Activated B cell treated with CpG ODN at 0.5 μM for 24 hours (primary cell): ENCODE data around the gene TCF12. TPM values are rescaled to one million over a fixed set of nuclear protein-coding genes. Genes with fewer than 3 reads are reported as not detected.

Source experiments
- ATAC-seq: fragments of 200-7000 bp; cut with Tn5 transposase; one replicate; pipeline ENCODE4 v1.10.0; 2021; ENCODE audit warnings: low read depth, mild to moderate bottlenecking, moderate library complexity
- CTCF ChIA-PET: fragments of 350-600 bp; sonication (Branson Sonifier 250); formaldehyde crosslinking; loops from one replicate; lab custom pipeline; 2021; ENCODE audit warnings: antibody characterized with exemption; lab: Charles Lee
- POLR2A ChIA-PET: fragments of 350-600 bp; sonication (Branson Sonifier 250); formaldehyde crosslinking; loops from one replicate; lab custom pipeline; 2021; ENCODE audit warnings: antibody characterized with exemption; lab: Charles Lee
- DNase-seq: peaks from one replicate; pipeline ENCODE4 v3.0.0; 2022
- H3K27ac Mint-ChIP-seq: one replicate; pipeline ENCODE4 v1.8.0; 2020; ENCODE audit warnings: mixed read lengths
- H3K27me3 Mint-ChIP-seq: one replicate; pipeline ENCODE4 v1.8.0; 2021; ENCODE audit warnings: mixed read lengths
- H3K36me3 Mint-ChIP-seq: one replicate; pipeline ENCODE4 v1.8.0; 2021; ENCODE audit warnings: low read depth, mixed read lengths
- H3K4me1 Mint-ChIP-seq: one replicate; pipeline ENCODE4 v1.8.0; 2021; ENCODE audit warnings: mixed read lengths
- H3K4me3 Mint-ChIP-seq: one replicate; pipeline ENCODE4 v1.8.0; 2020; ENCODE audit warnings: mild to moderate bottlenecking, mixed read lengths
- H3K9me3 Mint-ChIP-seq: one replicate; pipeline ENCODE4 v1.8.0; 2020; ENCODE audit warnings: mixed read lengths
- CTCF ChIP-seq: fragments of 200-600 bp; IDR thresholded peaks from one replicate; pipeline ENCODE4 v1.8.0; 2022; ENCODE audit warnings: antibody characterized with exemption, mild to moderate bottlenecking
- intact Hi-C: fragments of 100-400 bp; cut with micrococcal nuclease; formaldehyde crosslinking; loops from one replicate; pipeline ENCODE4 v1.15.1; 2024
- total RNA-seq: library from RNA; stranded (reverse); gene quantifications from 2 replicates; pipeline ENCODE4 v1.2.3, GENCODE V29; 2022

The TCF12 gene
- total RNA-seq, 1 donor from 2014 or later: 119 TPM

- POLR2A ChIA-PET: no interaction called here
- Mint-ChIP-seq H3K27me3 (no peaks in the 10 kb centered on the region), H3K4me3 (no peak overlapping the region), H3K36me3 (peaks cover 50% of the 10 kb centered on the region), H3K27ac (no peak overlapping the region), H3K4me1 (peaks cover 2% of the 10 kb centered on the region), H3K9me3 (no peaks in the 10 kb centered on the region)
- intact Hi-C loops: no loop called here
- TF ChIP-seq CTCF: no peak
- ATAC-seq (no peak), DNase-seq (no peak)
- CTCF ChIA-PET: no interaction called here
Measured at GRCh38 chr15:57190208-57190607, 271.8 kb downstream of the TCF12 start.

- TF ChIP-seq CTCF: no peak
- Mint-ChIP-seq H3K4me3 (no peak overlapping the region), H3K4me1 (peaks cover 2% of the 10 kb centered on the region), H3K9me3 (no peaks in the 10 kb centered on the region), H3K27me3 (no peaks in the 10 kb centered on the region), H3K27ac (no peak overlapping the region), H3K36me3 (peaks cover 48% of the 10 kb centered on the region)
- ChIA-PET CTCF (interaction anchor here (1.5 kb wide), 1 partner anchor 113 kb away, joined by 3 read pairs; no protein-coding TSS in a partner anchor), POLR2A (no interaction called here)
- ATAC-seq (no peak), DNase-seq (no peak)
- intact Hi-C loops: no loop called here
Measured at GRCh38 chr15:57193161-57193560, 274.7 kb downstream of the TCF12 start.

GRCh38 chr15:57195326-57195725, 276.9 kb downstream of the TCF12 start:
- CTCF ChIA-PET: no interaction called here
- H3K4me1 Mint-ChIP-seq: peaks cover 3% of the 10 kb centered on the region
- H3K4me3 Mint-ChIP-seq: no peak overlapping the region
- no peaks in the 10 kb centered on the region for H3K27me3 Mint-ChIP-seq
- H3K9me3 Mint-ChIP-seq: no peaks in the 10 kb centered on the region
- ATAC-seq: no peak
- no peak overlapping the region for H3K27ac Mint-ChIP-seq
- no peak for DNase-seq
- POLR2A ChIA-PET: interaction anchor here (0.7 kb wide), 1 partner anchor 11 kb away, joined by 13 read pairs; no protein-coding TSS in a partner anchor
- intact Hi-C loops: no loop called here
- H3K36me3 Mint-ChIP-seq: peaks cover 55% of the 10 kb centered on the region
- TF ChIP-seq CTCF: no peak

GRCh38 chr15:57196865-57197264, 278.4 kb downstream of the TCF12 start:
- Mint-ChIP-seq H3K4me3 (no peak overlapping the region), H3K36me3 (peaks cover 51% of the 10 kb centered on the region), H3K27me3 (no peaks in the 10 kb centered on the region), H3K4me1 (peaks cover 2% of the 10 kb centered on the region), H3K9me3 (no peaks in the 10 kb centered on the region), H3K27ac (no peak overlapping the region)
- TF ChIP-seq CTCF: no peak
- intact Hi-C loops: no loop called here
- ChIA-PET POLR2A (no interaction called here), CTCF (interaction anchor here (0.6 kb wide), 1 partner anchor 16 kb away, joined by 3 read pairs; no protein-coding TSS in a partner anchor)
- DNase-seq (no peak), ATAC-seq (no peak)

- intact Hi-C loops: loop anchor here (2.0 kb wide), 1 partner anchor 15 kb away; no protein-coding TSS in a partner anchor
- no peak for TF ChIP-seq CTCF
- POLR2A ChIA-PET: interaction anchor here (1.4 kb wide), 1 partner anchor 102 kb away, joined by 5 read pairs; no protein-coding TSS in a partner anchor
- ATAC-seq (no peak), DNase-seq (no peak)
- CTCF ChIA-PET: interaction anchor here (3.3 kb wide), 1 partner anchor 109 kb away, joined by 15 read pairs; no protein-coding TSS in a partner anchor
- Mint-ChIP-seq H3K27me3 (no peaks in the 10 kb centered on the region), H3K36me3 (peaks cover 42% of the 10 kb centered on the region), H3K27ac (no peak overlapping the region), H3K4me1 (peaks cover 2% of the 10 kb centered on the region), H3K9me3 (no peaks in the 10 kb centered on the region), H3K4me3 (no peak overlapping the region)
Measured at GRCh38 chr15:57198131-57198530, 279.7 kb downstream of the TCF12 start.
